KG1 (cell line): ENCODE results near the gene TPH1.

Experiments used
- DNase-seq: peaks from one replicate; lab custom pipeline; 2025; lab: John Stamatoyannopoulos, UW

The TPH1 gene

GRCh38 chr11:18046116-18046777 lies at the start of gene TPH1:
TPH1 (minus strand) TSS chr11:18046269; CDS start chr11:18040762, 5,507 bp downstream.
- no peak for DNase-seq

- DNase-seq = no peak
Observed at GRCh38 chr11:18093959-18094358, 47.9 kb upstream of the TPH1 start.

DNA sequence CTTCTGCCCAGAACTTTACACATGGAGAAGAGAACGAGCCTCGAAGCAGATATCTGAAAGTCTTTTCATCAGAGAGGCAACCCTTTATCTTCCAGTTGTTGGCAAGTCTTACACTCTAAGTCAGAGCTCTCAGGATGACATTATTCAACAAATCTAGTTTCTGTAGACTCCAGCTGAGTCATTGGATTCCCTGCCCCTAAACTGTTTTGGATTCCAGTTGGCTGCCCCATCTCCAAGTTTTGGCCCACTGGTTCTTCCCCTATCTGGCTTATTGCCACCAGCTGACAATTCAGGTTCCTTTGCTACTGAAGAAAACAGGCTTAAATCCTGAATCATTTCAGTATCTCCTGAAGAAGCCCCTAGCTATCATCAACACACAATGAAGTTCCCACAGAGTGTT lies 45.7 kb upstream of the TPH1 start:
- DNase-seq = no peak

GRCh38 chr11:18088966-18089365 lies 42.9 kb upstream of the TPH1 start:
- DNase-seq = no peak

- no peak for DNase-seq
Observed at GRCh38 chr11:18088366-18088765, 42.3 kb upstream of the TPH1 start.

DNA sequence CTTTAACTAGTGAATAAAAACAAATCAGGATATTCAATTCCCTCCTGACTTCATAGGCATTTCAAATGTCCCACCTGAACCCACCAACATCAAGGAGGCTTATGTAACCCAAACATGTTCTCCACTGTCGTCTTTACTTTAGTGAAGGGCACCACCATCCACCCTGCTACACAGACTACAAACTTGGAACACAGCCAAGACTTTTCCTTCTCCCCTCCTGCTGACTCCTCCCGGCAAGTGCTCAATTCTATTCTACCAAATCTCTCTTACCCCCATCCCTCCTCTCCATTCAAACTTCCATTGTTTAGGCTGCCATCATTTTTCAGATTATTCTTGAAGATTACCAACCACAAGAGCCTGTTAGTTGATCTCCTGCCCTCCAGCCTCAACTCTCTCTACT lies 35.5 kb upstream of the TPH1 start:
- DNase-seq = no peak

DNA sequence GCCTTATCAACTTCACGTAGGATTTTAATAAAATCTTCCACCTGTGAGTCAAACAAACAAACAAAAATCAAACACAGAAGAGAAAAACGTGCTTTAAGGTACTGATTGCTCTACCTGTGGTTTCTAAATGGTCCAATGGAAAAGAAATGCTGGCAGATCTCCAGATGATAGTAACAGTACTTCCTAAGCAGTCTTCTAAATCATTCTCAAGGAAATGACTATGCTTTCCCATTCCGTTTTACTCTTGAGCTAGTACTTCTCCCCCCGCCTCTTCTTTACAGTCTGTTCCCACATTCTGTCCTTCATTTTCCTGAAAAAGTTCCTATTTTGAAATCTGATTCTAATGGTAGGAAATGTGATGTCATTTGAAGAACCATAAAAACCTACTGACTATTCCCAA lies 34.4 kb upstream of the TPH1 start:
- no peak for DNase-seq

- no peak for DNase-seq
Observed at GRCh38 chr11:18078909-18079308, 32.8 kb upstream of the TPH1 start.

DNA sequence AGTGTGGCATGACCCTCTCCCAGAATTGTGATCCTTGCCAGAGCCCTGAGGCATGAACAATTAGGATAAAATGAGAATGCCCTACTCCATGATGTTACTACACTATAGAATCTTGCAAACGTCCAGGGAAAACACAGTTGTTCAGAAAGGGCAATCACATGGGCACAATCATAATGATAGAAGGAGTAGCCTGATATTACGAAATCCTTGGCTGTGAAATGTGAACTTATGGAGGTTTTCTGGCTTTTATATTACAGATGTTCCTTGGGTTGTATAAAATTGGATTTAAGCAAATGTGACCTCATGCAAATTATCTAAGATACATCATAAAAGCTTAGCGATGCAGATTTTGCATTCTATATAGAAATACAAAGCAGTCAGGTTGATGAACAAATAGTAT lies 29.4 kb upstream of the TPH1 start:
- no peak for DNase-seq

DNA sequence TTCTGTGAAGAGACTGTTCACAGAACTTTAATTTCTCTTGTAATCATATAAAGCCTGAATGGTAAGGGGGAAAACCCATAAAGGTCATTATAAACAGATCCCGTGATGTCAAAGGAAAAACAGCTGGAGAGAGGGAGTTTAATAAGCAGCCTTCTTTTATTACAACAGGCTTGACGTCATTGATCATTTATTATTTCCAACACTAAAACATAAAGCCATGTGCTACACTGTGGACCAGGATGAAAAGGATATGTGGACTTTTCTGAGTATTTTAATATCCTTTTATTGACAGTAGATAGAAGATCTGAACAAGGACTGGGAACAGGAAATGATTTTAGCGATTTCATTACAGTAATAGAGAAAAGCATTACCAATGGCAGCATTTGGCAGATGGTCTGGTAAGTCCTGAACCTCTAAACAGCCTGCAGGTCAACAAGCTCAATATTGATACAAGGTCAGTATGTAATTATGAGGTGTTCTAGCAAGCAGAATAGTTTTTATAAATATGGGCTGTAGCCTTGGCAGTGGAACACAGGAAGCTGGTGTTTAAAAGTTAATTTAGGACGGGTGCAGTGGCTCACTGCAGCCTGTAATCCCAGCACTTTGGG lies 25.1 kb upstream of the TPH1 start:
- no peak for DNase-seq

GRCh38 chr11:18067372-18067771 lies 21.3 kb upstream of the TPH1 start:
- DNase-seq = no peak

- DNase-seq = no peak
Observed at GRCh38 chr11:18066626-18067025, 20.6 kb upstream of the TPH1 start.

DNA sequence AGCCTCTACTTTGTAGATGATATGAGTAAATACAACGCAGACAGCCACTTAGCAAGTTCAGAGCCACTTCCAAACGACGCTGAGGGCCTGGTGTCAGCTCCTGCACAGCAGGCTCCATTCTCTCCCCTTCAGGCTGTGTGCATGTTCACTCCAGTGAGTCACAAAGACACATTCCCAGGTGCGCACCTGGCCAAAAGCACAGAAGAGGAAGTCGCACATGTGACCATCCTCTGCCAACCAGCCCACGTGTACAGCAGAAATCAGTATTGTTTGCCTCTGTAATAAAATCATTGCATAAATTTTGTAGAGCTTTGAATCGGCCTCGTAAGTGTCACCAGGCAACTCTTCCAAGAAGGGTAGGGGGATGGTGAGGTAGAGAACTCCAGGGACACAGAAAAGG lies 19.5 kb upstream of the TPH1 start:
- no peak for DNase-seq

DNA sequence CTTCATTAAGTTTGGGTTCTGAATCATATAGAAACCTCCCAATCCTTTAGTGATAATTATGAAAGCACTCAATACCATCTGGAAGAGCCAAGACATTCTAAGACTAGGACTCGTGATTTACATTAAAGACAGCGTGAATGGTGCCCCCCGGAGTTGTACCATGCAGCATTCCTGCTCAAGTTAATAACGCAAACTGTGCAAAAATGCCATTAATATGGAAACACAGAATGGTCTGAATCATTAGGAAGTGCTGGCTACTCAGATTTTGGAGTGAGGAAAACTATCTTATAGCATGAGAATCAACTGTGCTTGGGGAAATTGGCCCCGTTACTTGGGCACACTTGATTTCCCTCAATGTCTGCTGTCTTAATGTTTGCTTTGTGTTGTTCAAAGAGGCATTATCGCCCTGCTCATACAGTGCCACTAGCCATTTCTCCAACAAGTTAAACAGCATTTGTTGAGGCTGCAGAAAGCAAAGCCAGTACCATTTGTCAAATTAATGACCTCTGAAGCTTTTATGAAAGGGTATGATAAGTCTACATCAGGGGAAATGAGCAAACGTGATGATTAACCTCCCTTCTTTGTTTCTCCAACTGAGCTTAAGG lies 18.5 kb upstream of the TPH1 start:
- no peak for DNase-seq

- DNase-seq = no peak
Observed at GRCh38 chr11:18063862-18064434, 17.9 kb upstream of the TPH1 start.

GRCh38 chr11:18063125-18063524 lies 17.1 kb upstream of the TPH1 start:
- no peak for DNase-seq

GRCh38 chr11:18061351-18061750 lies 15.3 kb upstream of the TPH1 start:
- DNase-seq = no peak

- DNase-seq = no peak
Observed at GRCh38 chr11:18056561-18057181, 10.6 kb upstream of the TPH1 start.

DNA sequence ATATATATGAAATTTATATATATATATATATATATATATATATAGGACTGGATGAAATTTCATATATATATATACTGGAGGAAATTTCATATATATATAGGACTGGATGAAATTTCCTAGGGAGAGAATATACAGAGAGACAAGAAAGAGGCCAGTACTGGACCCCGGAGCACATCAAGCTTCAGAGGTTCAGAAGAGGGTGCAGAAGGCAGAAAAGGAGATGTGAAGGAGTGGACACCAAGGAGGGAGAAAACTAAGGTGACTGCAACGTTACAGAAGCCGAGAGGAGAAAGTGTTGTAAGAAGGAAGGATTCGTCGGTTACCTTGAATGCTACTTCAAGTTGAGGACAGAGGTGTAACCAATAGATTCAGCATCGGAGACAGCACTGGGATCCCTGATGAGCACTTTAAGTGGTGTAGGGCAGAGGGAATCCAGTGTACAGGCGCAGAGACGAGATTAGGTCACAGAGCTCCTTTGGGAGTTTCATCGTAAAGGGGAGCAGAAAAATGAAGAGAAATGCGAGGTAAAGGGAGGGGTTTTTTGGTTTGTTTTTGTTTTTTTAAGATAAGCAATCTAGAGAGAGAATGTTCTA lies 8.5 kb upstream of the TPH1 start:
- no peak for DNase-seq

GRCh38 chr11:18050848-18051247 lies 4.8 kb upstream of the TPH1 start:
- DNase-seq = no peak

GRCh38 chr11:18036456-18036855 lies 9.6 kb downstream of the TPH1 start:
- DNase-seq = no peak

GRCh38 chr11:18027475-18027874 lies 18.6 kb downstream of the TPH1 start:
- DNase-seq = no peak

DNA sequence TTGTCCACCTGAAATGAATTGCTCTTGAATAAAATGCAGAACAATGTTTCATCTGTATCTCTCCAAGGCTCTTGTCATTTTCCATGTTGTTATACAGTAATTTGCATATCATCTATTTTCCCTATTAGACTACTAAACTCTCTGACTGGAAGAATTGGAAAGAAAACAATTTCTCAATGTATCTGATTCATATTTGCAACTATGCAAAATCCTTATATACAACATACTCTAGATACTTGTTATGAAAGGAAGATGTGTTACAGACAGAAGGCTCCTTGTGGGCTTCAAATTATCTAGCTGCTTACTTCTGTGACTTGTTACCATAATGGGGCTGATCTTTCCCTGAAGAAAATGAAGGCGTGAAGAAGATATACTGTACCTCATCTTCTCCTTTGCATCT lies 23.6 kb downstream of the TPH1 start:
- DNase-seq = no peak
